GM10847 (cell line): ENCODE data around the gene ZDHHC20.

Experiments
- POLR2A ChIP-seq: IDR thresholded peaks from 2 replicates; pipeline ENCODE4 v1.6.1; 2011; ENCODE audit not compliant: insufficient read length; ENCODE audit errors: extremely low read depth

ZDHHC20 gene

DNA sequence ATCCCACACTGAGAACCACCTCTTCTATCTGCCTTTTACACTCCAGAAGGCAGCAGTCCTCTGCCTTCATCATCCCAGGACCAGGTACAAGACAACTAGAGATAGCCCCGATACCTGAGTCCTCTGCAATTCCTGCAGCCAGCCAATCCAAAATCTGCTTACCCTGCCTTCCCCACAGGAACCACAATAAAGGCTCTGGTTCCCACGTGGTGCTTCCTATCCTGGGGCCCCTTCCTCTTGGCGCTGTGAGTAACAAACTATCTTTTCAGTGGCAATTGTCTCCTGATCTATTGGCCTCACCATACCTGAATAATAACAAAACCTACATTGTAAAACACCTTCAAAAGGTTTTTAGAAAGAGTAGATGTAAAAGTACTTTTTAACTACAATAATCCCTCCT is 63.1 kb downstream of the ZDHHC20 start:
- no peak for TF ChIP-seq POLR2A

DNA sequence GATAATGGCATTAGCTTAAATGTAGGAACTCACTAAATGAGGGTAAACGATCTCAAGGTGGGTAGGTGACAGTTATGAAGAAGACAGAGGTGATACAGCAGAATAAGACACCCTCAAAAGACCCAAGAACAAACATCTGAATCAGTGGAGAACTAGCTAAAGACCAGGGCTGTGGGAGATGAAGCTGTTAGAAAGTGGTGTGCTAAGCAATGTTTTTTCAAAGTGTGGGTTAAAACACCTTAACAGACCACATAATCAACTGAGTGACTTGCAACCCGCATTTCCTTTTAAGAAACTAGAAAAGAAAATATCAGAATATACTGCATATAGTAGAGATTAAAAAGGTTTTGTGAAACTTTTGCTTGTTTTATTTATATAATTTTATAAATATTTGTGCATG is 70.0 kb downstream of the ZDHHC20 start:
- no peak for TF ChIP-seq POLR2A

DNA sequence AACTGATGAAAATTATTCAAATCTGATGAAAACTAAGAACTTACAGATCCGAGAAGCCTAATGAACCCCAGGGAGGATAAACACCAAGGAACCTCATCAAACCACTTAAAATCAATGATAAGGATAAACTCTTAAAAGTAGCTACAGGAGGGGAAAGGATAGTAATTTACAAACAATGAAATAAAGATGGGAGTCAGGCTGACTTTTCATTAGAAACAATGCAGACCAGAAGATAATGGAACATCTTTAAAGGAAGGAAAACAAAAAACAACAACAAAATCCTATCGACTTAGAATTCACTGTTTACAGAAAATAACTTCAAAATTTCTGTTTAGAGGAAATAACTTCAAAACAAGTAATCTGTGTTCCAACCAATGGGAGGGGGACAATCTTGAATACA is 73.4 kb downstream of the ZDHHC20 start:
- TF ChIP-seq POLR2A = no peak

DNA sequence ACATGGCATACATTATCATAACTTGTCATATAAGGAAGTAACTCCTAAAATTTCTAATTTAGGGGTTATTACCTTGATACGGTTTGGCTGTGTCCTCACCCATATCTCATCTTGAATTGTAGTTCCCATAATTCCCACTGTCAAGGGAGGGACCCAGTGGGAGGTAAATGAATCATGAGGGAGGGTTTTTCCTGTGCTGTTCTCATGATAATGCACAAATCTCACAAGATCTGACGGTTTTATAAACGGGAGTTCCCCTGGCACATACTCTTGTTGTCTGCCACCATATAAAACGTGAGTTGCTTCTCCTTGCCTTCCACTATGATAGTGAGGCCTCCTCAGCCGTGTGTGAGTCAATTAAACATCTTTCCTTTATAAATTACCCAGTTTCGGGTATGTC is 76.0 kb downstream of the ZDHHC20 start:
- no peak for TF ChIP-seq POLR2A

DNA sequence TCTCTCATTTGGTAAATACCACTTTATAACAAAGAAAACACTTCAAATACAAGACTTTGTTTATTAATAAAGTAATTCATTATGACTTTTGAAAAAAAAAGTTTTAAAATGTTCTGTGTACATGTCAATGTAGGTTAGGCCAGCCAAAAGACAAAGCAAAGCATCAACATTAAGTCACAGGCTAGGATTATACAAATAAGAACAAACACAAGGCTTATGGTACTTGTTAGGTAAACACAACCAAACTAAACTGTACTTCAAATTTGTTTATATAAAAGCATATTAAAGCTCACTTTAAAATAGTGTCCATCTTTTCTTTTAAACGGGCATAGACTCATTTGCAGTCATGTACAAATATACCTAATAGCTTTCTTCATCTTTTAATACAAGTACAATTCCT is 86.6 kb downstream of the ZDHHC20 start:
- TF ChIP-seq POLR2A = no peak

DNA sequence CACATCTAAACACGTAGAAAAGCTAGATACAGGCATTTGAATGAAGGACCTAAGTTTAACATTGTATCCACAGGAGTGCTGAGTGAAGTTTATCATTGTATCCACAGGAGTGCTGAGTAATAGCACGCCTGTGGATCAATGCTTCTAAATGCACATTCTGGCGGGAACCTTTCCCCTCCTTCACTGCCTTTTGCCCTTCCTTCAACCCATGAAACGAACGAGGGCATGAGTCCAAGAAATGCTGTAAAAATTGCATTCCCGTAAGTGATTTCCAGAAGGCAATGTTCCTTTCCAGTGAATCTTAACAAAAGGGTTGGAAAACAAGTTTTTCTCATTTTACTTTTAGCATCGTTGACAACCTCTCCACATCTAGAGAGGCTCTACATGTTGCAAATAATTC is 88.1 kb downstream of the ZDHHC20 start:
- no peak for TF ChIP-seq POLR2A

DNA sequence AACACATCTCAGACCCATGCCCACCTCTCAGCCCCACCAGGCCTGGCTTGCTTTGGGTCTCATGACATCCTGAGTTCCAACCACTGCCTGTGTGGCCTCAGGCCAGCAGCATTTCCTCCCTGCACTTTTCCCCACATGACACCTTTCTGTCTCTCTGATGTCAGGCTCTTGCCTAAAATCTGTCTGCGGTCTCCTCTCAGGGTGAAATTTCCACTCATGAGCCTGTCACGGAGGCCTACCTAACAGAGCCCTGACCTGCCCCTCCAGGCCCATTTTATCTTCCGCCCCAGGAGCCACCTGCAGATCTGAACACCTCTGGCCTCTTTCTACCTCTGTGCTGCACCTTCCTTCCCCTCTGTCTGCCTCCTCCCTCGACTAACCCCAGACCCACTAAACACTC is 93.5 kb downstream of the ZDHHC20 start:
- no peak for TF ChIP-seq POLR2A

DNA sequence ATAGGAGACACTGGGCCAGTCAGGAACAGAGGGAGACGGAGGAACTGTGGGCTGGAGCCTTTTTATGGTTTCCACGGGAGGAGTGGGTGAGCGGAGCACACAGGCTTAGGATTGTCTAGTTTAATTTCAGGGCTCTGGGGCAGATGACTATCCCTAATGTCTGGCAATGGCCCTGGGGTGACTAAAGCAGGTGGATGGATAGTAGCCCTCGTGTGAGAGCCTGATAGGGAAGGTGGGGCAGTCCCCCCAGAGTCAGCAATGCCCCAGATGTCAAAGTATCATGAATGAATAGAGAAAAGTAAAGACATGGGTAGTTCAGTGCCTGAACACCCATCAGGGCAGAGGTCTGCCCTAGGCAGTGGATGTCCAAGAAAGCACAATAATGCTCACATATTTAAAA is 94.2 kb downstream of the ZDHHC20 start:
- no peak for TF ChIP-seq POLR2A

DNA sequence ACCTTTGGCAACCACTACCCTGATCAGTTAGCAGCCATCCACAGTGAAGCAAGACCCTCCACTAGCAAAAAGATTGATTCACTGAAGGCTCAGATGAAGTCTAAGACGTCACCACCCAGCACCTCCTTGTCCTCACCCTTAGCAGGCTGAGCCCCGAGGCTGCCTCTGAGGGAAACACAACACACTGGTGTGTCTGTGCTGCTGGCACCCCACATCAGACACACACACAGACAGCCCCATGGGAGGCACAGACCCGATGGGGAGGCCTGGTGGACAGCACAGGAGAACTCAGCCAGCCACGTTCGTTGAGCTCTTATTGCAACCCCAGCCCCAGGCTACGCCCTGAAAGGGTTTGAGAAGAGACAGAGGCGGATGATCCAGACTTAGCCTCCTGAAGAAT is 94.7 kb downstream of the ZDHHC20 start:
- TF ChIP-seq POLR2A = no peak

DNA sequence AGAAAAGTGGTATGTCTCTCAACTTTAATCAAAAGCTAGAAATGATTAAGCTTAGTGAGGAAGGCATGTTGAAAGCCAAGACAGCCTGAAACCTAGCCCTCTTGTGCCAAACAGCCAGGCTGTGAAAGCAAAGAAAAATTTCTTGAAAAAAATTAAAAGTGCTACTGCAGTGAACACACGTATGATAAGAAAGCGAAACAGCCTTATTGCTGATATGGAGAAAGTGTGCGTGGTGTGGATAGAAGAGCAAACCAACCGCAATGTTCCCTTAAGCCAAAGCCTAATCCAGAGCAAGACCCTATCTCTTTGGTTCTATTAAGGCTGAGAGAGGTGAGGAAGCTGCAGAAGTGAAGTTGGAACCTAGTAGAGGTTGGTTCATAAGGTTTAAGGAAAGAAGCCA is 96.4 kb downstream of the ZDHHC20 start:
- no peak for TF ChIP-seq POLR2A

DNA sequence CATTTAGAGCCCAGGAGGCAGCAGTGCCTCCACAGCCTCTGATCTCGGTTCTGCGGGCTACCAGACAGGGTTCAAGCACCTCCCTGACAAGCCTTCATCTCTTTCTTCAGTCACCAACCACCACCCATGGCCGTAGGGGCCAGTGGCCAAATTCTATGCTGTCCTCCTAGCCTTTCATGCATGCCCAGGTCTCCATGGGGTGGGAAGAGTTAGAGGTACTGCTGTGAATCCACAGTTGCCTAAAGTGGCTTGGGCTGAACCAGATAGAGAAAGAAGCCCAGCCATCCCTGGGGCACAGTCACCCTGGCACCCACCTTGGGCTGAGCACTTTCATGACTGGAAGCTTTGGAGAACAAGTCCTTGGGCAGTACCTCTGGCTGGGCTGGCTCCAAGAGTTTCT is 97.4 kb downstream of the ZDHHC20 start:
- TF ChIP-seq POLR2A = no peak

DNA sequence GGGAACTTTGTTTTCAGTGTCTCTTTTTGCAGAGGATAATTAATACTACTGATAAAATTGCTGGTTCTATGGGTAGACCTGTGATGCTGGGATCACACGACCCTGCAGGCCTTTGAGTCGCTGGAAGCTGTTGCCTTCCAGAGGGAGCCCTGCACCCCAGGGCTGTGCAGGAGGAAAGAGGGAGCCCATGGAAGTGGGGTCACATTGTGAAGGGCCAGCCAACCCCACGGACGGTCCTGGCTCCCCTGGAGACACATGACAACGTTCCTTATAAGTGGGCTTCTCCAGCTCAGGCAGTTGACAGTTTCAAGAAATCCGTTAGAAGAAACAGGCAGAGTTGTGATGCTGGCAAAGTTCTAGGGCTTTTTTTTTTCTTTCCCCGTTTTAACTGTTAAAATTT is 98.0 kb downstream of the ZDHHC20 start:
- TF ChIP-seq POLR2A = no peak

DNA sequence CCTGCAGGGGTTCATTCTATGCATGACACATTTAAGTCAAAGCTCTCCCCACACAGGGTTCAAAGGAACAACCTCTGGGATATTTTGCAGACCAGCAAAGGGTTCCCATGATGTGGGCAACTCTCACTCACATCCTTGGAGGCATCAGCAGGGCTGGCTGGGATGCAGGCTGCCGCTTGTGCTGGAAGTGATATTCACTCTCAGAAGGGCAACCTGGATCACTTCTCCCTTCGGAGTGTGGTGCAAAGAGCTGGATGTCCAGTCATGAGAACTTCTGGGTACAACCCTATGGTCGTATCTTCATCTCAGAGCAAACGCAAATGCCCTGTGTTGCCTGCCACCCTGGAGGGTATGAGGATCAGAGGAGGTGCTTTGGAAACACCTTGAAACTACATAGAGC is 98.6 kb downstream of the ZDHHC20 start:
- TF ChIP-seq POLR2A = no peak

DNA sequence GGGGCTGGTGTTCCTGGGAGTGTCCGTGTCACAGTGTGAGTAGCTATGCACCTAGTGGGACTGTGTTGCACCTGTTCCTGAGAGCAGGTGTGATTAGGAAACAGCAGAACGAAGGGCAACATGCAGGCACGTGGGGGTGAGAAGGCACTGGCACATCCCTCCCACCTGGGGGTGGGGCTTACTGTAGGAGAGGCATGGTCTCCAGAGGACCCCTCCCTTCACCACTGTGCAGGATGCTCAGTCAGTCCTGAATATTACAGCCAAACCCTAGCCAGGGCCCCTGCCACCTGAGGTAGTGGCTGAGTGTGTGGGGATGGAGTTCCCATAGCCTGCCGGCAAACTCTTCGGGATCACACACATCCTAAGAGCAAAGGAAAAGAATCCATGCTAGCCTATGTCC is 99.2 kb downstream of the ZDHHC20 start:
- no peak for TF ChIP-seq POLR2A

DNA sequence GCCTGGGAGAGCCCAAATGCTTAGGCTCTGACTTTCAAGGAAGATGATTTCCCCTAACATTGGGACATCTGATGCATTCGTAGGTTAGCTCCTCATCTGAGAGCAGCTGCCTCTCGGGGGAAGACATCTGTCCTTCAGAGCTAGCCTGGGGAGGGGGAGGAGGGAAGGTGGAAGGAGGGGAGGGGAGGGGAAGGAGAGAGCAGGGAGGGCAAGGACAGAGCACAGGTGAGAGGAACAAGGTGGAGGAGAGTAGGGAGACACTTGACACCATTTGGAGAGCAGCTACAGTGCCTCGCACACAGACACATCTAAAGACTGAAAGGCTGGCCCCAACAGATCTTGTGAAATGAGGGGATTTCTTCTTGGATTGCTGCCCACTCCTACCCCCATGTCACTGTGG is 103.8 kb downstream of the ZDHHC20 start:
- no peak for TF ChIP-seq POLR2A

DNA sequence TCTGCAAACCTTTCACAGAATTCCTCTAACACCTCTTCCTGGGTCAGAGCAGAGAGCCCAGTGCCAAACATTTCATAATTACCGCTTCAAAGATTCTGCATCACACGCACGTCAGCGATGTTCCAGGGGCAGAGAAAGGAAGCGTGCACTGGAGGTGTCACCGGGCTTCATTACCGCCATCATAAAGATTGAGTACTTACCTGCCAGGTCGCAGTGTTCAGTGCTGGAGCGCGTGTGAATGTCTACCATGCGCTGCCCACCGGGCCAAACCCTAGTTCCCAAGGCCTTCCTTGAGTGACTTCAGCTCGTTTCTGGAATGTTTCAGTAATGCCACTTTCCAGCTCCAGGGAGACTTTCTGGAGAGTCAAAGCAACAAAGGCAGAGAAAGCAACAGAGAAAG is 104.4 kb downstream of the ZDHHC20 start:
- no peak for TF ChIP-seq POLR2A

DNA sequence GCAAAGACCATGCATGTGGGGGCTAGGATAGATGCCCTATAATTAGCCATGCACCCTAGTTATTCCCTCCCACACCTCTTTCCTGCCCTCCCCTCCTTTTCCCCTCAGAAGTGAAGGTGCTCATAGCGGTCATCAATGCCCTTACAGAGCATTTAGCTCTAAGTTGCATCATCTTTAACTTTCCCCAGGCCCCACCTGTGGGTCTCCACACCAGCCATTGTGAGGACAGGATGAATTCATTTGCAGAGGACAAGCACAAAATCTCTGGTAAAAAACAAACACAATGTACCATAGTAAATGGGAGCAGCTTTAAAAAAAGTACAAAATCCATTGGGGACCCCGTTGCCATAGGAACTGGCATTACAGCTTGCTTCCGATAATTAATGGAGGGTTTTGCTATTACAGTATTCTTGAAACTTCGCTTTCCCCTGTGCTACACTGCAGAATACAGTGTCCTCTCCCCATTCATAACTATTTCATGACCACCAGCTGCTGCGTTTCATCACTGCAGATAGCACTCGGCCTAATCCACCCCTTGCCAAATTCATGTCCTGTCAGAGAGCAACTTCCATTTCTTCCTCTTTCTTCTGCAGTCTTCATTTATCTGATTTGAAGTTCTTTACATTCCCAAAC is 110.5 kb downstream of the ZDHHC20 start:
- no peak for TF ChIP-seq POLR2A

DNA sequence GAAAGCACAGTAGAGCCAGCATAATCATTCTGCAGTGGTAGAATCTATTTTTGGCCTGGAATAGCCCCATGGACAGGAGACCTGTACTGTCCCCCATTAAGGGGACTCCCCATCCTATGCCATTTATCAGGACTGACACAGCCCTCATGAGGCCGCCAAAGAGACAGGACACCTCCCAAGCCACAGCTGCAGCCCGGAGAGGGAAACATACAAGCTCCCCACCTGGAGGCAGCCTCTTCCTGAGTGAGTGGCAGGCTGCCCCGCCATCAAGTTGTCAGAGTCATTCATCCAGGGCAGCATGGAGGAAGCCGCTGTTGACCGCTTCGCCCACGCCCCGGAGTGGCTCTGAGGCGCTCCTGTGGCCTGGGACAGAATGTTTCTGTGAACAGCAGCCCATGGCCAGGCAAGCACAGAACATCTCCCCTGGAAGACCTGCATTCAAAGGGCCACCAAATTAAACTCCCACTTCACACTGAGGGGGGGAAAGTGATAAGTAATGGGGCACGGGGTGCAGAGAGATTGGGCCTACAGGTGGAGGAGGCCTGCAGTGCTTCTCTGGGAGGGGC is 111.3 kb downstream of the ZDHHC20 start:
- no peak for TF ChIP-seq POLR2A

DNA sequence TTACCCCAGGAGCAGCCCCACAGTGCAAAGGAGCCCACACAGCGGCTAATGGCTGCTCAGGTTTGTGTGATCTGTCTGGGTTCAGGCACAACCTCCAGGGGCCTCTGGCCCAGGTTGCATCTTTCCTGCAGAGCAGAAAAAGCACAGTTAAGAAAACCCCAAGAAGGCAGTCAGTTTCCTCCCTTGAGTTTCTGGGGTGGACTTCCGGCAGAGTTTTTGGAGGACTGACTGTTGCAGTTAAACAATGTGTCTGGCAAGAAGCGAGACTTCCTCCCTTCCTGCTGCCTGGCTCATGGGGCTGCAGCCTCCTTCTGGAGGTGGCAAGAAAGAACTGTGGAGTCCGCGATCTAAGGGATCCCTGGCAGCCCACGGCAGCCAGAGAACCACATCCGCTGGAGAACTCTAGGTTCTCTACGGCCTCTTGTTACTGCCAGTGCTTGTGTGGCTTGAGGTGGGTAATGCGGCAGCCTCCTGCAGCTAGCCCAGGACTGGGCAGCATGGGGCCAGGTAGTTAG is 114.4 kb downstream of the ZDHHC20 start:
- peak; percentile 22 for TF ChIP-seq POLR2A
